NCI-H460 (cell line): Measurements from ENCODE around the gene PHC1. TPM values are rescaled to one million over a fixed set of nuclear protein-coding genes. Genes with fewer than 3 reads are reported as not detected.
"Not testable (repeated sequence)": the region's sequence is repeated elsewhere in the genome, so short reads cannot be mapped to it uniquely, and the experiment has no call there.

Experiments
- DNase-seq: peaks from one replicate; pipeline ENCODE4 v3.0.0-alpha.2; 2016; ENCODE audit warnings: low read depth; ENCODE audit errors: extremely low read depth
- total RNA-seq: library from RNA; depleted of rRNA; stranded (reverse); fragments of >200 nt; shearing (Covaris generic); gene quantifications from 2 replicates; pipeline ENCODE4 v1.2.3, GENCODE V29; 2014

Gene PHC1
- total RNA-seq, 1 experiment from 2014 or later, result 12.0 TPM

DNA sequence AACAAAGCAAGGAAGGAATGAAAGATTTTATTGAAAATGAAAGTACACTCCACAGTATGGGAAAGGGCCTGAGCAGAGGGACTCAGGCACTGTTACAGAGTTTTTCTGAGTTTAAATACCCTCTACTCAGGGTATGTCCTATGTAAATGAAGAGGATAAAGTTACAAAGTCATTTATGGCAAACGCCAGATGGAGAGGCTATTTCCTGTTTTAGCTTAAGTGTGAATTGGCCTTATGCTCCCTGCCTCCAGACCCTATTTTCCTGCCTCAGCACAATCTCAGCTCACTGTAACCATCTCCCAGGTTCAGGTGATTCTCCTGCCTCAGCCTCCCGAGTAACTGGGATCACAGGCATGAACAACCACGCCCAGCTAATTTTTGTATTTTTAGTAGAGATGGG, 6.8 kb upstream of the PHC1 start:
- no peak for DNase-seq

DNA sequence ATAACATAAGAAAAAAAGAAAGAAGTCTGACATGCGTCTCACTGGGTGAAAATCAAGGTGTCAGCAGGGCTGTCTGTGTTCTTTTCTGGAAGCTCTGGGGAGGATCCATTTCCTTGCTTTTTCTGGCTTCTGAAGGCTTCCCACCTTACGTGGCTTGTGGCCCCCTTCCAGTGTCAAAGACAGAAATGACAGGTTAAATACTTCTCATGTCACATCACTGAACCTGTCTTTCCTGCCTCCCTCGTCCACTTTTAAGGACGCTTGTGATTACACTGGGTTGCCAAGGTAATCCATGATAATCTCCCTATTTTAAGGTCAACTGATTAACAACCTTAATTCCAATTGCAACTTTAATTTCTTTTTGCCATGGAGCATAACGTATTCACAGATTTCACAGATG, 4.6 kb upstream of the PHC1 start:
- DNase-seq, result no peak

DNA sequence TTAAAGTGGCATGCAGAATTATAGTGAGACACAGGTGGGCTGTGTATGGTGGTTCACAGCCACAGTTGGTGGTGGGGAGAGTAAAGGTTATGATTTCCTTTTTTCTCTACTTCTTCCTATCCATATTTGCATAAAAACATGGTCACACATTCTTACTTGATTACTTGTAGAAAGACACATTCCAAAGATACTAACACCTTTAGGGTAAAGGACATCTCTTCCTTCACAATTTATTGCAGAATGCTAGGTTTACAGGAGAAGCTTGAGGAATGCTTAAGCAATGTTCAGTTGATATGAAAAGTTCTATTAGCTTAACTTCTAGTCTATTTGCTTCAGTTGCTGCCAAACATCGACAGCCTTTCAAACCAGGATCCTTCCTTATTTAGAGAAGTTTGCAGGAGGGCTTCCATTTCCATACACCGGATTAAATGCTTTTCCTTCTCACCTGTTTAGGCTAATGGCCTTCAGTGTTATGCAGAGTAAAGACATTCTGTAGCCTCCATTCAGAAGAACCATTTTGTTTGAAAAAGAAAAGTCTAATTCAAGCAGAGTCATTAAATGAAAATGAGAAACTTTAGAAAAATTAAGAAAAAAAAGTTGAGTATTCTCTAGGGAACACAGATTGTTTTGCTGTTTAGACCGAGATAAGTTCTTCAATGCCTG, 2.6 kb upstream of the PHC1 start:
- no peak for DNase-seq

DNA sequence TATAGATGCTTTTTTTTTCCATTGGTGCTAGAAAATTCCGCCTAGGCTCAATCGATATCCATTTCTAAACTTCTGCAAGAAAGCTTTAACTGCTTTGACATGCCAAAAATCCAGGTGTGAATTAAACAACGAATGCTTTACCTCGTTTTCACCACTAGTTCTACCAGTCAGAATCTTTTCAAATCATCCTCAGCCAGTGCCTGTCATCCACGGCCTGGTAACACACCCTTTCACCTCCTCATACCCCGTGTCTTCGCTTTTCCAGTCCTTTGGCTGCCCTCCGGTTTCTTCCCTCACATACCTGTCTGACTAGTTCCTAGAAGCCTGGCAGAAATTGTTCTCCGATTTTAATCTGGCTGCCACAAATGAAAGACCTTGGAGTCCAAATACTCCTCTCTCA, 1.4 kb upstream of the PHC1 start:
- no peak for DNase-seq

DNA sequence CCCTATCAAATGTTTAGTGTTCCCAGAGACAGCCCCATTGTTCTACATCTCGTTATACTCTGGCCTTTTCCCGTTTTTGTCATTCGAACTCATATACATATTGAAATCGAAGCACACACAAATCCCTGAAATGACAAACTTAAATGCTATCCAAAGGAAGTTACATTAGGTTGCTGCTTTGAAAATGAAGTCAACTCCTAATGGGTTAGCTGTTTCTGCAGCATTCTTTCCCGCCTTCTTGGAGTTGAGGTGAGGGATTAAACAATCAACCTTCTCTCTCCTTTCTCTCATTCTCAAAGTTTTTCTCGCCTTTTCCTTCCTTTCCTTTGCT, 642 bp upstream of the PHC1 start:
- DNase-seq, result no peak

DNA sequence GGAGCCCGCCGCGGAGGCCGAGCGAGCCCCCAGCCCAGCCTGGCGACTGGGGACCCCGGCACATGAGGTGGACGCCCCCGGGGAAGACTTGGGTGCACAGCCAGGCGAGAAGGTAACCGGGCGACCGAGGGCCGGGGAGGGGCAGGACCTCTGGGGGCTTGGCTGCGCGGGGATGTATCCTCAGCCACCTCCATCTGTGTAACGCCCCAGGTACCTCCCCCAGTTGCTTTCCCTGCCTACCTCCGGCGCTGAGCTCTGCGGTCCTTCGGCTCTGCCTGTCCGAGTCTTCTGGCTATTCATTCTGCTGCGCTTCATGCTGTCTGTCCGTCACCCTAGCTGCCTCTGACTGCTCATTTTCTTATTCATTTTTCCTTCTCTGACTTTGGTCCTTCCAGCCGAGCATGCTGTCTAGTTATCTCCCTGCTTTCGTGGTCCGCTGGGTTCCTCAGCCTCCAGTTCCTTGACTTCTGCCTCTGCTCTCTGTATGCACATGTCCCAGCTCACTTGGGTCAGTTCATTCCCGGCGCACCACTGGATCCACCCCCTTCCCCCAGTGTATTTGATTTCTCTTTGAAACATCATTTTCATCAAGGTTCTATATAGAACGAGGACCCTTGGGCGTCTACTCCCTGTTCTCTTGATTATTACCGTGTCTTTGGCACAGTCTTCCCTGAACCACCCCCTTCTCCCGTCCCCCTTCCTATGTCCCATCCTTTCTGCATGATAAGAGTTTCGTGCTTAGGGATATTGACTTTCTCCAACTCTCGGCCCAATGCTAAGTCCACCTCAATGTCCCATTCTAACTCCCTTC, 612 bp downstream of the PHC1 start:
- DNase-seq, result peak; percentile 2

DNA sequence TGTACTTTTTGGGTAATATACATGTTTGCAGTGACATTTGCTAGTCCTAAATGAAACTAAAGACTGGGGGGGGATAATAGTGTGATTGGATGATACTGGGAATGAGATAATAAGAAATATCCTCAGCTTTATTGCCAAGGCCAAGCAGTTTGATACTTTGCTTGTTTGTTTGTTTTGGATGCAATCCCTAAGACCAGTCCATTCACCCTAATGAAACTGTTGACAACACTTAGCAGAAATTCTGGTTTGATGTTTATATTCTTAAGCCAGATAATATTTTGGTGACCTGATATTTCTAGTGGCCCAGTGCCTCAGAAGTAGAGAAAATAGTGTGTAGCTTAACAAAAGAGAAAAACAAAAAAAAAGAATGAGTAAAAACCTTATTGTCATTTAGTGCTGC, 1.8 kb downstream of the PHC1 start:
- DNase-seq, result no peak

DNA sequence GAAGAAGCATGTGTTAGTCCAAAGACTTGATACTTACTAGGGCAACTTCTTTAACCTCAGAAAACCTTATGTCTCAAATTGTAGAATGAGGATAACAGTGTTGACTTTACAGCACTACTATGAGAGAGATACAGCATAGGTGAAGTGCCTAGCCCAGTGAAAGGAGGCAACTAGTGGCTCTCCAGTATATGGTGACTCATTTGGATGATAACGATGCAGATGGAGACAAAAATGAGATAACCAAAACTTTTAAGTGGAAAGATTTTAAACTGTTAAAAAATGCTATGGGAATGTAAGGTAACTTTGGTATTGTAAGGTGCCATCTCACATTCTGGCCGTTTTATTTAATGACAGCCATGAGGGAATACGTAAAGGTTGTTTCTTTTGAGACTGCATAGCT, 2.7 kb downstream of the PHC1 start:
- DNase-seq, result no peak

DNA sequence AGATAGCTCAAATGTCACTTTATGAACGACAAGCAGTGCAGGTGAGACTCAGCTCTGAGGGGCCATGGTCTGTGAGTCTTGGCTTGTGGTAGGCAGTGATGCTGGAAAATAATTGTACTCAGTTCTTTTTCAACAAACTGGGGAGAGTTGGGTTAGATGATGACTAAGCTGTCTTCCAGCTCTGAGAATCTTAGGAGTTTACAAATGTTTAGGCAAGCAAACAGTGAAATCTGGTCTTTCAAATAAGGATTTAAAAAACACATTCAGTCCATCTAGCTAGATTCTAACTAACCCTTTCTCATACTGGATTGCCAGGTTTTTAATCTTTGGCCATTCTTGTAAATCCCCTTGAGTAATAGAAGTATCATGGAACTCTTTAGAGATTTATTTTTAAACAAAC, 3.4 kb downstream of the PHC1 start:
- no peak for DNase-seq

DNA sequence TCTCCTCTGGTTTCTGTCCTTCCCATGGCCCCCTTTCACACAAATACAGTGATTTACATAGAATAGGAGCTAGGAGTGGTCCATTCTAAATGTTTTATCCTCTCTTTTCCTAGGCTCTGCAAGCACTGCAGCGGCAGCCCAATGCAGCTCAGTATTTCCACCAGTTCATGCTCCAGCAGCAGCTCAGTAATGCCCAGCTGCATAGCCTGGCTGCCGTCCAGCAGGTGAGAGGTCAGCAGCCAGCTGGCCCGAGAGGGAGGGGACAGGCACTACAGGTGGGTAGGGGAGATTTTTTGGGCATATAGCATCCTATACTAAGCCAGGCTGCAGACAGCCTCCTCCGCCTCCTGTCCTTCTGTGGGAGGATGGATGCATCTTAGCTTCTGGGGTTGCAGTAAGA, 5.3 kb downstream of the PHC1 start:
- DNase-seq, result not testable (repeated sequence)

DNA sequence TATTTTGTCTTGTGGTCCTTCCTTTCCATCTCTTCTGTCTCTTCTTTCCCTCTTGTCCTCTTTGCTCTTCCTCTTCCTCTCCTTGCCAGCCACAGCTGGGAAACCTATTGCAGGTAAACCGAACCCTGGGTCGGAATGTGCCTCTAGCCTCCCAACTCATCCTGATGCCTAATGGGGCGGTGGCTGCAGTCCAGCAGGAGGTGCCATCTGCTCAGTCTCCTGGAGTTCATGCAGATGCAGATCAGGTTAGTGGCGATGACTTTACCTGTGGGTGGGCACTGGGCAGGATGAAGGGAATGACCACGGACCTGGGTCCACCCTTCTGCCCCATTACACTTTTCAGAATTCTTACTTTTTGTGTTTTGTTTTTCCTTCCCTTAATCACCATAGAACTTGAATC, 8.2 kb downstream of the PHC1 start:
- no peak for DNase-seq

DNA sequence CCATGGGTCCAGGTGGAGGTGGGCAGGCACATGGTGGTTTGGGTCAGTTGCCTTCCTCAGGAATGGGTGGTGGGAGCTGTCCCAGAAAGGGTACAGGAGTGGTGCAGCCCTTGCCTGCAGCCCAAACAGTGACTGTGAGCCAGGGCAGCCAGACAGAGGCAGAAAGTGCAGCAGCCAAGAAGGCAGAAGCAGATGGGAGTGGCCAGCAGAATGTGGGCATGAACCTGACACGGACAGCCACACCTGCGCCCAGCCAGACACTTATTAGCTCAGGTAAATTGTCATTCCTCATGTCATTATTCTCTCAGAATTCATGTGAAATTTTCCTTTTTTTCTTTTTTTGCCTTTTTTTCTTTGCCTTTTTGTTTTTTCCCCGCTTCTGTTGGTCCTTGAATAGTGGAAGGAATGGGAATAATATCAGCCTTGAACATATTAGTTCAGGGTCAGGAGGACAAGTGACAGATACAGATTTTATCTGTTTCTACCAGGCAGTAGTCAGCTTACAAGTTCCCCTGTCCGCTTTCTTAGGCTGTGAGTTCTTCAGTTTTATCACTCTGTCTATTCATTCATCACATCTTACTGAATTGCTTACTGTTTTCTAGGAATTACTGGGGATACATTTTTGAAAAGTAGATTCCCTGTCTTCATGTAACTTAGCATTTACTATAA, 16.5 kb downstream of the PHC1 start:
- not testable (repeated sequence) for DNase-seq

DNA sequence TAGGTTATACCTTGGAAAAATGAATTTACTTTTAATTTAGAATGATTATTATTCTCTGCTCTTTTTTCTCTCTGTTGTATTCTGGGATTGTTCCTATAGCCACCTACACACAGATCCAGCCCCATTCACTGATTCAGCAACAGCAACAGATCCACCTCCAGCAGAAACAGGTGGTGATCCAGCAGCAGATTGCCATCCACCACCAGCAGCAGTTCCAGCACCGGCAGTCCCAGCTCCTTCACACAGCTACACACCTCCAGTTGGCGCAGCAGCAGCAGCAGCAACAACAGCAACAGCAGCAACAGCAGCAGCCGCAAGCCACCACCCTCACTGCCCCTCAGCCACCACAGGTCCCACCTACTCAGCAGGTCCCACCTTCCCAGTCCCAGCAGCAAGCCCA, 18.2 kb downstream of the PHC1 start:
- DNase-seq, result not testable (repeated sequence)

DNA sequence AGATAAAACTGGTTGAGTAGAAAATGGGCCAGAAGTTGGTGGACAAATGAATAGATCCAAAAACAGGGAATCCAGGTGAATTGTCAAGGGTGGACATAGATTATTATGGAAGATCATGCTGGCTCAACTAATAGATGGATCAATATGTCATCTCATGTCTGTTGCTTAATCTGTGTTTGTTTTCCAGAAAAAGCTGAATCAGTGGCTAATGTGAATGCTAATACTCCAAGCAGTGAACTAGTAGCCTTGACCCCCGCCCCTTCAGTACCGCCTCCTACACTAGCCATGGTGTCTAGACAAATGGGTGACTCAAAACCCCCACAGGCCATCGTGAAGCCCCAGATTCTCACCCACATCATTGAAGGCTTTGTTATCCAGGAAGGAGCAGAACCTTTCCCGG, 19.8 kb downstream of the PHC1 start:
- not testable (repeated sequence) for DNase-seq

DNA sequence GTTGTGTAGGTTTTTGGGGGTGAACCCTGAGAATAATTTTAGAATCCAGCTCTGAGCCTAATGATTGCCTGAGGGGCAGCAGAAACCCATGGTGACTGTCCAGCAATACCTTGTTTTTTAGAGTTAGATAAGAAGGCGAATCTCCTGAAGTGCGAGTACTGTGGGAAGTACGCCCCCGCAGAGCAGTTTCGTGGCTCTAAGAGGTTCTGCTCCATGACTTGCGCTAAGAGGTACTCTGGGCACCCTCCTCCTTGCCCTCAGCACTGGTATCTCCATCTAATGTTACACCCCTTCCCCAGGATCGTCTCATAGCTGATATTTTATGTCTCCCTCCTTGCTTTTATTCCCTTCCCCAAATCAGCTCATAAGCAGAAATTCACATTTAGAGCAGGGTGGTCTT, 22.4 kb downstream of the PHC1 start:
- DNase-seq, result no peak

DNA sequence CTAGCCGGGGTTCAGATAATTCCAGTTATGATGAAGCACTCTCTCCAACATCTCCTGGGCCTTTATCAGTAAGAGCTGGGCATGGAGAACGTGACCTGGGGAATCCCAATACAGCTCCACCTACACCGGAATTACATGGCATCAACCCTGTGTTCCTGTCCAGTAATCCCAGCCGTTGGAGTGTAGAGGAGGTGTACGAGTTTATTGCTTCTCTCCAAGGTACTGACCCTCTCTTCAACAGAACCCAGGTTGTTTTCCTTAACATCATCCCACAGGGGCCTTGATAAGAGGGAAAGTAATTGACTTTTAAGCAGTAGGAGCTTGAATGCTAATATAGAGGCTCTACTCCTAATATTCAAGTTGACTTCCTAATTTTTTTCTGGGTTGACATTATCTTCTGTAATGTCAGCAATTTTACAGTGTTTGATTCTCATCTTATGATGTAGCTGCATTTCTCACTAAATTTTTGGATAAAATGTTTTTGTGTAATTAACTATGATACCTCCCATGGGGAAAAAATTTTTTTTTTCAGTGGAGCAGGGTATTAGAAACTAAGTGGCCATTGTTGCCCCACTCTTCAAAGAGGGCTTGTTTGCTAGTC, 23.6 kb downstream of the PHC1 start:
- not testable (repeated sequence) for DNase-seq

DNA sequence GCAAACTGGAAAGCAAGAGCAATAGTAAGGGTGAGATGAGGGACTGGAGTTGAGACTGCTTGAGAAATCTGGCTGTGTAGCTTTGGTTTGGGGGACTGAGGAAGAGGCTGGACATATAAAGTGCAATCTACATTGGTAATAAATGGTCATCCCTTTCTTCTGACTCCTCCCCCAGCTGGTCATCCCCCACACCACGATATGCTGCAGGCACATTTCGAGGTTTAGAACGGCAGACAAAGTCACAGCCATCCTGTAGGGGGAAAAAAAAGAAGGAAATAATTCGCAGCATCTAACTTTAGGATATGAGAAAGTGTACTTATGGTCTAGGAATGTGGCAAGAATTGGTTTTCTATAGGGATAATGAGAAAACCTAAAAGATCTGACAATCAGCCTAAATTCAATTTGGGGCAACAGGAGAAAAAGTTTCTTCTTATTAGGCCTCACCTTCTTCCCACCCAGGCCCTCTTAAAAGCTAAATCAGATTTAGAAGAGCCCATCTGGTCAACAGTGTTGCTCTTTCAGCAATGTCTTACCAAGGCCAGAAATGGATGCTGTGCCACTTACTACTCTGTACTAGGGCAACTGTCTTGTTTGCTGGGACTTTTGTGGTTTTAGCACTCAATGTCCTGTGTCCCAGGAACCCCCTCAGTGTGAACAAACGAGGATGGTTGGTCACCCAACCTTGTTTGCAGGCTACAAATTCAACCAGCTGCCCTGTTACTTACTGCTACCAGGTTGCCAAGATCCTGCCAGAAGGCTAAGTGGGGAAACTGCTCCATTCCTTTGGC, 27.6 kb downstream of the PHC1 start:
- no peak for DNase-seq

DNA sequence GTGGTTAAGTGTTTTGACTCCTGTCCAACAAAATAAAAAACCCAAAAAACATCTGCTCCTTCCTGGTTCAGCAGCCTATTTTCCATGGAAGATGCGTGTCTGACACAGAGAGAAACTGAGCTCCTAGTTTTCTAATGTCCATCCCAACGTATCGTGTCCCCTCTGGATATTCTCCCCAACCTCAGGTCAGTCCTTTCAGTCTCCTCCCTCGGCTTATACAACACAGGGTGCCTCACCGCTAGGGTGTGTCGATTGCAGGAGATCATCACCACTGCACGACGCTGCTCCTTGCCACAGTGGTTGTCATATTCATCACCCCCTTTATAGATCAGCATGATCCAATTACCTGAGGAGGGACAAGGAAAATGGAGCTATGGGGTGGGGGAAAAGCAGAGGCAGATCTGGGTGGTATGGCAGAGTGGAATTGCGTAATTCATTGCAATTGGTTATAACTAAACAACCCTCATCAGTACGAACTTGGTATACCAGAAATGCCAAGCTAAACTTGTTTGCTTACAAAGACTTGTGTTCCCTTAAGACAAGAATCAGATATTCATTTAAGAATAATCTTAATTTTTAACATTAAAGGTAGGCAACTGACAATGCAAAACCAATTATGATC, 29.4 kb downstream of the PHC1 start:
- DNase-seq, result no peak

DNA sequence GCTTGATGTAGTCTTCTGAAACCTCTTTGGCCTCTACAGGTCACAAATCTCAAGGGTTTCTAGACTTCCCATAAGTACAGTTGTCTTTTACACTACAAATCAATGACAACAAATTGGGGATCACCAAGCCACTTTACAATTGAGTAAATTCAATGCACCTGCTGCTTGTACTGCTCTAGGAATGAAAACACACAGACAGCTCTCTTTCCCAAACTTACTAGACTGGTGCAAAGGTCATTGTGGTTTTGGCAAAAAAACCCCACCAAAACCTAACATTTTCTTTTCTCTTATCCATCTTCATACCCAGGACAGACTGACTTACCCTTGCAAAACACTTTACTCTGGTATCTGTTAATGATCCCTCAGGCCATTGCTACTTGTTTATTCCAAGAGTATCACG, 32.4 kb downstream of the PHC1 start:
- DNase-seq, result no peak

DNA sequence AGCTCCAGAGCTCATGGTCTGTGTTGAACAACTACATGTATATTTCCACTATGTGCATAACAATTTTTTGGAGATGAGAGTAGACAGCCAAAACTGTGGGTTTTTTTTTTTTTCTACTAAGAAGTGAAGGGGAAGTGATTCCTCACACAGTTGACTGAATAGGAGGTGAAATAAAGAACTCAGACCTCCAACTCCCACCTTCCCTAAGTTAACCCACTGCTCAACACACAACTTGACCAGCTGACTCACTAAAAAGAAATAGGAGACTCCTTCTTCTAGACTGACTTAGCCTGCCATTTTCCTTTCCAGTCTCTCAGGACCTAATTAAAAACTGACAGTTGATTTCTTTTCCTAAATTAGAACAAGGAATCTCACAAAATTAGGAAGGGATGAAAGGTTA, 33.4 kb downstream of the PHC1 start:
- DNase-seq, result no peak
